Activated naive CD8-positive, alpha-beta T cell treated with anti-CD3 and anti-CD28 coated beads for 36 hours (primary cell): ENCODE measurements around the gene UPK2. TPM values are rescaled to one million over a fixed set of nuclear protein-coding genes. Genes with fewer than 3 reads are reported as not detected.

Source experiments
- DNase-seq: peaks from one replicate; pipeline ENCODE4 v3.0.0; 2021
- H3K27ac Mint-ChIP-seq: one replicate; pipeline ENCODE4 v1.8.0; 2022; ENCODE audit warnings: mild to moderate bottlenecking, moderate library complexity, mixed read lengths
- H3K27me3 Mint-ChIP-seq: one replicate; pipeline ENCODE4 v1.8.0; 2022; ENCODE audit warnings: mild to moderate bottlenecking, mixed read lengths
- H3K36me3 Mint-ChIP-seq: one replicate; pipeline ENCODE4 v1.8.0; 2021; ENCODE audit warnings: mild to moderate bottlenecking, mixed read lengths
- H3K4me1 Mint-ChIP-seq: one replicate; pipeline ENCODE4 v1.8.0; 2021; ENCODE audit warnings: mixed read lengths
- H3K4me3 Mint-ChIP-seq: one replicate; pipeline ENCODE4 v1.8.0; 2022; ENCODE audit warnings: mild to moderate bottlenecking, moderate library complexity, mixed read lengths
- H3K9me3 Mint-ChIP-seq: one replicate; pipeline ENCODE4 v1.8.0; 2022; ENCODE audit warnings: mixed read lengths
- total RNA-seq, 2 experiments: library from RNA; stranded (reverse); gene quantifications; one replicate each; pipeline ENCODE4 v1.2.3, GENCODE V29; 2021

UPK2 gene
- total RNA-seq, 2 experiments from 2014 or later: 0.48 to 0.49 TPM

DNA sequence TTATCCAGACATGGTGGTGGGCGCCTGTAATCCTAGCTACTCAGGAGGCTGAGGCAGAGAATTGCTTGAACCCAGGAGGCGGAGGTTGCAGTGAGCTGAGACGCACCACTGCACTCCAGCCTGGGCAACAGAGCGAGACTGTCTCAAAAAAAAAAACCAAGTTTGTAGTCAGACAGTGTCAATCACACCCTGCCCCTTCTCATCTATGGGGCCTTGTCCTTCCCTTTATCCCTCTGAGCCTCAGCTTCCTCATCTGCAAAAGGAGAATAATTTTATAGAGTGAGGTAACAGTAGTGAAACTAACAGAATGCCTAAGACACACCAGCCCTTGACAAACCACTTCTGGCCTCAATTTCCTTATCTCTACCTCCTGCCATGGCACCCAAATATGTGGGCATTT lies 41.1 kb upstream of the UPK2 start:
- Mint-ChIP-seq H3K4me1 (peaks cover 76% of the 10 kb centered on the region), H3K9me3 (no peaks in the 10 kb centered on the region), H3K36me3 (peaks cover 9% of the 10 kb centered on the region), H3K4me3 (peak overlapping the region; percentile 79), H3K27ac (peak overlapping the region; percentile 100), H3K27me3 (no peaks in the 10 kb centered on the region)
- DNase-seq: no peak

DNA sequence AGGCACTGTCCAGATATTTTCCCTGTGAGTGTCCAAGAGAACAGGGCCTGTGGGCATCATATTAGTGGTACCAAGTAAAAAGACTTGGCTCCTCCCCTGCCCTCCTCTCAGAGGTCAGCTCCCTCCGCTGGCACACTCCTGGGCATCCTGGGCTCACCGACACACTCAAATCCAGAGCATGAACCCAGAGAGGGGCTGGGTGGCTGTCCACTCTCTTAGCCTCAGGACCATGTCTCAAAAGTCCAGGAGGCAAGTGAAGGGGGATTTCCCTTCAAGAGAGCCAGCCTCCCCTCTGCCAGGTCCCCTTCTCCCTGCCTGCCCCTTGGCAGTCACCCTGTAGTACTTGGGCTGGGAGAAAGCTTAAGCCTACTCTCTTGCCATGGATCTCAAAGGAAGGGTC lies 40.7 kb upstream of the UPK2 start:
- Mint-ChIP-seq H3K27me3 (no peaks in the 10 kb centered on the region), H3K9me3 (no peaks in the 10 kb centered on the region), H3K4me3 (peak overlapping the region; percentile 79), H3K4me1 (peaks cover 81% of the 10 kb centered on the region), H3K36me3 (peaks cover 9% of the 10 kb centered on the region), H3K27ac (peak overlapping the region; percentile 100)
- no peak for DNase-seq

DNA sequence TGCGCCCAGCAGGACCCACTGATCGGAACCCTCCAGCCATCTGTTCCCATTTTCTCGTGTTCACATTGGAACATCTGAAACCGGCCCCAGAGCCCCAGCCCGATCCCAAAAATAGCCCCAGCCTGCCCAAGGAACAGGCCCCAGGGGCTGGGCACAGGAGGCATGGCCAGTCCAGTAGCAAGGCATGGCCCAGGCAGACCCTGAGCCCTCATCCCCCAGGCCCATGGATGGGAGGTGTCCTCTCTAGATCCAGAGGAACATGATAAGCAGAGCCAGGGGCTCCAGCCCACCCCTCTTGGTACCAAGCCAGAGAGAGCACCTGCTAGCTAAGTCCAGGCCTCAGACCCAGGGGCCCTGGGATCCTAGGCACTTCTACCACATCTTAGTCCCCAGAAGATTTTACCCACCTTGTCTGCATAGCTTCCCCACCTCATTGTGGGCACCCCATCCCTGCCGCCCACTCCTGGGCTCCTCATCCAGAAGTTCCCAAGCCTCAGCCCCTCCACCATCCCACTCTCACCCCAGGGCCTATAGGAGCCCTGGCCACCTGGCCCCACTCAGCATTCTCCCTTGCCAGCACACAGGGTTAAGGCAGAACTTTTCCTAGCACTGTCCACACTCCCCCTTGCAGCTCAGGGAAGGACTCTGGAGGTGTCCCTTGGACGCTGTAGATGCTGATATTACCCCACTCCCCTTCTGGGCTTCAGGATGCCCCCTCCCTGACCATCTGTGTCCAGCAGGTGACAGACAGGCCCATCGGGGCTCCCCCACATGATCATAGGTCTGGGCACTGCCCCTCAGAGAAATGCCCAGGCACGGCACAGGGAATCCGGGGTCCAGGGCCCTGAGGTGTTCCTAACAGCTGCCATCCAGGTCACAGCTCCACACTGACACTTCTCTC lies 39.9 kb upstream of the UPK2 start:
- DNase-seq: no peak
- Mint-ChIP-seq H3K27ac (peak overlapping the region; percentile 100), H3K4me3 (peak overlapping the region; percentile 92), H3K4me1 (peaks cover 82% of the 10 kb centered on the region), H3K27me3 (no peaks in the 10 kb centered on the region), H3K36me3 (peaks cover 9% of the 10 kb centered on the region), H3K9me3 (no peaks in the 10 kb centered on the region)

DNA sequence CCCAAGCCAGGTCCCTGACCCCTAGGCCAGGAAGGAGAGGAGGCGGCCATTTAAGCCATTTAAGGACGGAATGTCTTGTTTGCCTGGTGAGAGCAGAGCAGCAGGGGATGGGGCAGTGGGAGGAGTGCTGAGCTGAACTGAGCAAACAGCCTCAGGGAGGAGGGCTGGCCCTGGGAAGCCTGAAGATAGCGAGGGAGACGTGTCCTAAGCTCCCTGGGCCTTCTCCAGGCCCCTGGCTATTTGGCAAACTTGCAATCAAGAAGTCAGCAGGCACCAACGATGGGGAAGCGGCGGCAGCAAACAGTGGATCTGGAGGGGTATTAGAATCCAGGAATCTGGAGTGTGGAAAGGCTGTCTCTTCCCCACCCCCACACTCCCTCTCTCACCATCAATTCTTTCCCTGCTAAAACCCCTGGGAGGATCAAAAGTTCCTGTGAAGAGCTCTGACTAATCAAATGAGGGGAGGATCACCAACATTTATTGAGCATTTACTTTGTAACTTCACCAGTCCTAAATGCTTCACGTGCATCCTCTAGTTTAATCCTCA lies 39.2 kb upstream of the UPK2 start:
- H3K36me3 Mint-ChIP-seq: peaks cover 9% of the 10 kb centered on the region
- peak overlapping the region; percentile 92 for H3K4me3 Mint-ChIP-seq
- no peaks in the 10 kb centered on the region for H3K27me3 Mint-ChIP-seq
- peak overlapping the region; percentile 100 for H3K27ac Mint-ChIP-seq
- no peaks in the 10 kb centered on the region for H3K9me3 Mint-ChIP-seq
- no peak for DNase-seq
- H3K4me1 Mint-ChIP-seq: peaks cover 79% of the 10 kb centered on the region

DNA sequence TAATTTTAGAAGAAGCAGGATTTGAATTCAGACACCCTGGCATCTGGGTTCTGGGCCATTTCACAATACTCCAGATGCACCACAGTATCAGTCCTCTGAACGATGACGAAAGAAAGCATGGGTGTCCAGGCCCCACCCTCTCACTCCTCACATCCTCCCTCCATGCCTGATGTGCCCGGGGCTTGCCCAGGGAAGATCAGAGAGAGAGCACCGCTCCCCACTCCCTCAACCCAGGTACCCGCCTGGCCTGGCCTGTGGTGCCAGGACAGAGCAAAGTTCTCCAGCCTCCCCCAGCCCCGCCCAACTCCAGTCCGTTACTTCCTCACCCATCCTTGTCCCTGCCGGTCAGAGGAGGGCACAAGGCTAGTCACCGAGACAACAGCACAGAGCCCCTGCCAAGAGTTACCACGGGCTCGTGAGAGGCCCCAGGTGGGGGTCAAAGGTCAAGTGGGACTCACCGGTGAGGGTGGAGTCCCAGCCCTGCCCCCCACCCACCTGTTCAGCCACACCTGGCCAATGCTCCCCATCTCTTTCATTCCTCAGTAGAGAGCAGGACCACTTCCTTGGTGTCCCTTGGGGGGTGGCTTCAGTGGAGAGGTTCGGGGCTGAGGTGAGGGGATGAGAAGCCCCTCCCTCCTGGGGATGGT lies 38.5 kb upstream of the UPK2 start:
- peaks cover 73% of the 10 kb centered on the region for H3K4me1 Mint-ChIP-seq
- peak overlapping the region; percentile 92 for H3K4me3 Mint-ChIP-seq
- peak; percentile 69 for DNase-seq
- peak overlapping the region; percentile 100 for H3K27ac Mint-ChIP-seq
- H3K27me3 Mint-ChIP-seq: no peaks in the 10 kb centered on the region
- H3K9me3 Mint-ChIP-seq: no peaks in the 10 kb centered on the region
- peaks cover 9% of the 10 kb centered on the region for H3K36me3 Mint-ChIP-seq

DNA sequence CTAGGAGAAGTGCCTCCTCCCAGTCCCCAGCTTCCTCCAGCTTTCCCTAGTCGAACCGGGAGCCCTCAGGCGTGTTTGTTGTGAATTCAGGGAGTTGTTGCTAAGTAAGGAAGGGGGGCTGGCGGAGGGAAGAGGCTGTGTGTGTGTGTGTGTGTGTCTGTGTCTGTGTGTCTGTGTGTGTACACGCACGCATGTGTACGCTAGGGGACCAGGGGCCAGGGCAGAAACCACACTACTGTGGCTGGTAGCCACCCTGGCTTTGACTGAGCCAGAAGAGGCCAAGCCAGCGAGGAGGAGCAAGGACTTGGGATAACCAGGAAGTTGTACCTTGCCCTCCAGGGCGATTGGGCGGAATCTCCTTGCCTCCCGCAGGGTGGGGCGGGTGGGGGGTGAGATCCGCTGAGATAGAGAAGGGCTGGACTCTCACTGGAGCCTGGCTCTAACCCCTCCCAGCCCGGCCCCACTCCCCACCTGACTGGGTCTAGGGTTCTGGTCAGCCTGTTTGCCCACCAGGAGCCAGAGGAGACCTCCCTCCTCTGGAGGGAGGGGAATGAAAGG lies 37.9 kb upstream of the UPK2 start:
- peaks cover 9% of the 10 kb centered on the region for H3K36me3 Mint-ChIP-seq
- H3K9me3 Mint-ChIP-seq: no peaks in the 10 kb centered on the region
- H3K27ac Mint-ChIP-seq: peak overlapping the region; percentile 100
- H3K4me1 Mint-ChIP-seq: peaks cover 71% of the 10 kb centered on the region
- no peaks in the 10 kb centered on the region for H3K27me3 Mint-ChIP-seq
- DNase-seq: peak; percentile 54
- H3K4me3 Mint-ChIP-seq: peak overlapping the region; percentile 92

DNA sequence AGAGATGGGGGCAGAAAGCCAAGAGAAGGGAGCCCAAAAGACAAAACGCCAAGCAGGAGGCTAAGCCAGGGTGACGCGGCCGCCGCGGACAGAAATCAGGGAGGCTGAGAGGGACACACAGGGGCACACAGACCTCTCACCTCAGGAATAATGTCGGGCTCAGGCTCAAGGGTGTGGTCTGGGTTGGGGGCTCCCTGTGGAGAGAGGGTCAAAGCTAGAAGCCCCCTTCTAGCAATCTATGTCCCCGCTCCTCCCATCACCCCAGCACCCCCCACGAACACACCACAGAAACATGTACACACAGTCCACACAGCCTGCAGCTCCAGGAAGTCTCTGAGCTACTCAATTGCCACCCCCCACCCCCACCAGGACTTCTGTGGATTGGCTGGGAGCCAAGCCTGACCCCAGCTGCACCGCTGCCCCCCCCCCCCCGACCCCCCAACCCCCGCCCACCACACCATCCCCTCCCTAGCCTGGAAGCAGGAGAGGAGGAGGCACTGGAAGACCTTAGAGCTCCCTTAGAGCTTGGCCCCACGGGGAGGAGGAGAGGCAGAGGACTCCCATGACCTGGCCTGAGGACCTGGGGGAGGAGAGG lies 37.3 kb upstream of the UPK2 start:
- peak overlapping the region; percentile 92 for H3K4me3 Mint-ChIP-seq
- no peaks in the 10 kb centered on the region for H3K27me3 Mint-ChIP-seq
- H3K27ac Mint-ChIP-seq: peak overlapping the region; percentile 100
- peaks cover 72% of the 10 kb centered on the region for H3K4me1 Mint-ChIP-seq
- H3K36me3 Mint-ChIP-seq: peaks cover 9% of the 10 kb centered on the region
- no peaks in the 10 kb centered on the region for H3K9me3 Mint-ChIP-seq
- no peak for DNase-seq

DNA sequence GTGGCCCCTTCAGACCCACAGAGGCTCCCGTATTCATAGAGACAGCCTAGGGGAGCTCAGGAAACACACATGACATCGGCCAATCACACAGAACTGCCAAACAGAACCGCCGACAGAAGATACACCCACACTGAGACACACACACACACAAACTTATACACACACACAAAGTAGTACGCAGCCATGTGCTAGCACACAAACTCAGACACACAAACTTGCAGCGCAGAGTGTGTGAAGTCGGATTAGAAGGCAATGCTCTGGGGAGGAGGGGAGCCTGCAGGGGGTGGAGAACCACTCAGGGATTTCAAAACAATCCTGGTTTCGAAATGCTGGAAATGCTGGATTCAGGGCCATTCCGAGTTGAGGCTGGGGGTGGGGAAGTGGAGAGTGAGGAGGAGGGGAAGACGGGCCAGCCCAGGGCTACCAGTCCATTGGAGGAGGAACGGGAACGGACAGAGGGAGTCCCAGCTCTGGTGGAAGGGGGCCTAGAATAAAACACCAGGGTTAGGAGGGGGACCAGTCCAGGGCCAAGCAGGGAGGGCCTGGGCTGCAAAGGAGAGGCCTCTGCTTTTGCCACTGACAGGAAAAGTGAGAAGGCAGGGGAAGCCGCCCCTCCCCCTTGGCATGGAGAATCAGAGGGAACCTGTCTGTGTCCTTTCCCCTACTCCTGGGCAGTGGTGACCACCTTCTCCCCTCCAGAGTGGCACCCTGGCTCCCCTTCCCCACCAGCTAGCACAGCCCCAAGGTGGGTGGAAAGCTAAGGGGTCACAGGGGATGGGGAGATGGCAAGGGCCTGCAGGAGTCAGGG lies 34.8 kb upstream of the UPK2 start:
- Mint-ChIP-seq H3K27ac (peak overlapping the region; percentile 100), H3K4me1 (peaks cover 57% of the 10 kb centered on the region), H3K4me3 (peak overlapping the region; percentile 92), H3K9me3 (no peaks in the 10 kb centered on the region), H3K36me3 (peaks cover 3% of the 10 kb centered on the region), H3K27me3 (no peaks in the 10 kb centered on the region)
- DNase-seq: no peak

DNA sequence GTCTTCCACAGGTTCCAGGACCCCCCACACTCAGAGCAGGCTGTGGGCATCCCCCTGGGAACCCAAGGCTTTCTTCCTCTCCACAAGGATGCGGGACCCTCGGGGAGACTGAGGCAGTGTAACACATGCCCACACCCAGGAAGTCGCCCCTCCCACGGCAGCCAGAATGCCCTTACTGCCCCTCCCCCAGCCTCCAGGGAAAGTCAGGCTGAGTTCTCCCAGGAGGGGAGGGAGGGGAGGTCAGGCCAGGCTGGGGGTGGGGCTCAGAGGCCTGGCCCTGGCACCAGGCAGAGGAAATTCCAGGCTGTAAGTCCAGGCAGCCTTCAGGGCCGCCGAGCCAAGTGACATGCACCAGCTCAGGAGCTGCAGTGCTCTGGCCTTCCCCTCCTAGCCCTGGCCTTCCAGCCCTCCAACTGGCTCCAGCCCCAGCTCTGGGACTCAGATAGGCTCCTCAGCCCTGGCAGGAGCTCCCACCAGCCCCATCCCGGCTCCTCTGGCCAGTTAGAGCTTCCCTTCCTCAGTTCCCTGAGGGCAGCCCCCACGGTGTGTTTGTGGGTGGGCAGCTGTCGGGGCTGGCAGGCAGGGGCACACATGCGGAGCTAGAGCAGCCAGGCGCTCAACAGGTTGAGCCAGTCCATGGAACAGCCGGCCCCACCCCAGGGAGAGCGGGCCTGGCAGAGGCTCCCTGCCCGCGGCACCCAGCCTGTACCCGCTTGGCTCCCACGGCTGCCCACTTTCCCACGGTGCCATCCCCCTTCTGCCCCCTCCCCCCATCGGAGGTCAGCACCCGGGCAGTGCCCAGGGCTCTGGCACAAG lies 34.0 kb upstream of the UPK2 start:
- peaks cover 57% of the 10 kb centered on the region for H3K4me1 Mint-ChIP-seq
- peak overlapping the region; percentile 92 for H3K4me3 Mint-ChIP-seq
- no peaks in the 10 kb centered on the region for H3K36me3 Mint-ChIP-seq
- no peaks in the 10 kb centered on the region for H3K9me3 Mint-ChIP-seq
- H3K27me3 Mint-ChIP-seq: no peaks in the 10 kb centered on the region
- peak overlapping the region; percentile 100 for H3K27ac Mint-ChIP-seq
- no peak for DNase-seq

DNA sequence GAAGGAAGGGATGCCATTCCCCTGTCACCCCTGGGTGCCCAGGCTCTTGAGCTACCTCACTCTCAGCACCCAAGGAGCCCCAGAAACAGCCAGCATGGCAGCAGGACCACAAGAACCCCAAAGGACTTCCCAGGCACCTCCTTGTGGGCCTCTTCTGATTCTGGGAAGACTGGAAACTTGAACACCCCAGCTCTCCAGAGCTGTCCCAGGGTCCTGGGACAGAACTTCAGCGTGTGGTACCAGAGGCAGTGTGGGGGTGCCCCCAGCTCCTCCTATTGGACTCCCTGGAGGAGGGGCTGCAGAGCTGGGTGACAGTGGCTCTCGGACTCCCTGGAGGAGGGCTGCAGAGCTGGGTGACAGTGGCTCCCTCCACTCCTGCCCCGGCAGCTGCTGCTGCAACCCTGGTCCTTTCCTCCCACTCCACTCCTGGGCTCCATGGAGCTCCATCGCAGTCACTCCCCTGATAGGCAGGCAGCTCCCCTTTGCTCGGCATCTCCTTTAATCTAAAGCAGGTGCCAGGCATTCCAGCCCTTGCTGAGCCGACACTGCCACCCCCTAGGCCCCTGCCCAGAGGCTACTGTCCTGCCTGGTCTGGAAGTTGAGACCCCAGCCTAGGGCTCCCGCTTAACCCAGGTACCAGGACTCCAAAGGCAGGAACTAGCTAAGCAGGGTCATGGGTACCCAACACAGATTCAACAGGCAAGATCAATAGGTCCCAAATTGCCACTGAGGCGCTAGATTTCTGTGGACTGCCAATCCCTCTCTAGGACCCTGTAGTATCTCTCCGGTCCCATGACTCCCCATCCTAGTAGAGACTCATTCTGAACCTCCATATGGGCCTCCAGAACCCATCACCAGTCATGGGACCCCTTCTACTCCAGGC lies 33.1 kb upstream of the UPK2 start:
- H3K9me3 Mint-ChIP-seq: no peaks in the 10 kb centered on the region
- peaks cover 56% of the 10 kb centered on the region for H3K4me1 Mint-ChIP-seq
- peak overlapping the region; percentile 88 for H3K4me3 Mint-ChIP-seq
- H3K36me3 Mint-ChIP-seq: no peaks in the 10 kb centered on the region
- H3K27me3 Mint-ChIP-seq: no peaks in the 10 kb centered on the region
- DNase-seq: no peak
- H3K27ac Mint-ChIP-seq: peak overlapping the region; percentile 83

DNA sequence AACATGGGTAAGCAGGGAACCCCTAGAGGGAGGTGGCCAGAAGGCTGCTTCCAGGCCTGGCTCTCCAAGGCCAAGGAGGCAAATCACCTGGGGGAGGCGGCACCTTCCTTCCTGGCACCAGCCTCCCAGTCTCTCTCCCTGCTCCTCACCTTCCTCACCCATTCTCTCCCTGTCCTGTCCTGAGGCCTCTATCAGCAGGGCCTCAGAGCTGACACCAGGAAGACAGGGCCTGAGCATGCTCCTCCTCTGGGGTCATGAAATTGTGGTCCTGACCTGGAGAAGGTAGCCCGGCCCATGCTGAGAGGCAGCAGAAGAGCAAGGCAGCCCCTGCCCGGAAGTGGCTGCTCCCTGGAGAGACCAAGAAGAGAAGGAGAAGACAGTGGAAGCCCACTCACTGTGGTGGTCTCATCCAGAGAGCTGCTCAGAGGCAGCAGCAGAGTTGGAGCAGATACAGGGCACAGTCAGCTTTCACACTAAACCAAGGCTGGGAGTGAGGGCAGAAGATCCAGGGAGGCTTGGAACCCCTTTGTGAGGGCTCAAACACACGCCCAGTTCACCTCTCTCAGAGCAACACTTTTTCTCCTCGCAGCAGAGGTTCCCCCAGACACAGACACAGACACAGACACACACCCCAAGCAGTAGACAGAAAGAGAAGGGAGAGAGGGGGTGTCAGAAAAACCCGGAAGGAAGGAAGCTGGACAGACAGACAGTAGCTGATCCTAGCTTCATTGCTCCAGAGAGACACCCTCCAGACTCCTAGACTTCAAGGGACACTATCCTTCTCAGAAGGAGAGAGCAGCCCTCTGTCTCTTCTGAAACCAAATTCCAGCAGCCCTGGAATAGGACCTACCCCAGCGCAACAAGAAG lies 32.1 kb upstream of the UPK2 start:
- peak overlapping the region; percentile 83 for H3K27ac Mint-ChIP-seq
- peaks cover 61% of the 10 kb centered on the region for H3K4me1 Mint-ChIP-seq
- DNase-seq: no peak
- no peaks in the 10 kb centered on the region for H3K9me3 Mint-ChIP-seq
- peak overlapping the region; percentile 88 for H3K4me3 Mint-ChIP-seq
- H3K27me3 Mint-ChIP-seq: no peaks in the 10 kb centered on the region
- no peaks in the 10 kb centered on the region for H3K36me3 Mint-ChIP-seq
